Lung (tissue), 12 donors: ENCODE data around the gene ERICH6. TPM values are rescaled to one million over a fixed set of nuclear protein-coding genes. Genes with fewer than 3 reads are reported as not detected.

Source experiments
- ATAC-seq: fragments of 200-7000 bp; cut with Tn5 transposase; one replicate; pipeline ENCODE4 v1.9.1; 2020; ENCODE audit warnings: moderate number of reproducible peaks; ENCODE audit not compliant: insufficient read depth, low FRiP score
- DNase-seq, 3 donors: peaks; one replicate each; pipeline ENCODE4 v3.0.0-alpha.2; 2013 to 2017
- H3K27ac ChIP-seq, 2 donors: one replicate each; pipeline ENCODE4 v1.5.1; 2013; ENCODE audit warnings: mild to moderate bottlenecking in 2 of 2, moderate library complexity in 2 of 2, control low read depth in 1 of 2, inconsistent platforms in 1 of 2, low read depth in 1 of 2, low read length in 1 of 2
- H3K27me3 ChIP-seq, 3 donors: one replicate each; pipeline ENCODE4 v1.5.1; 2013; ENCODE audit warnings: low read length in 2 of 3; ENCODE audit not compliant: control insufficient read depth in 3 of 3, insufficient read depth in 3 of 3
- H3K36me3 ChIP-seq, 4 donors: one replicate each; pipeline ENCODE4 v1.5.1; 2013; ENCODE audit warnings: low read length in 4 of 4, mild to moderate bottlenecking in 1 of 4, moderate library complexity in 1 of 4; ENCODE audit not compliant: control insufficient read depth in 4 of 4, insufficient read depth in 4 of 4
- H3K4me1 ChIP-seq, 5 donors: one replicate each; pipeline ENCODE4 v1.5.1; 2013; ENCODE audit warnings: low read length in 5 of 5, mild to moderate bottlenecking in 2 of 5, moderate library complexity in 1 of 5; ENCODE audit not compliant: control insufficient read depth in 5 of 5, insufficient read depth in 5 of 5
- H3K4me3 ChIP-seq: one replicate; pipeline ENCODE4 v1.5.1; 2013; ENCODE audit warnings: mild to moderate bottlenecking, control low read depth, moderate library complexity
- H3K9ac ChIP-seq, 2 donors: one replicate each; pipeline ENCODE4 v1.5.1; 2013; ENCODE audit warnings: low read length in 2 of 2, control low read depth in 1 of 2; ENCODE audit not compliant: insufficient read depth in 1 of 2
- H3K9me3 ChIP-seq, 4 donors: one replicate each; pipeline ENCODE4 v1.5.1; 2013; ENCODE audit warnings: low read length in 3 of 4, mild to moderate bottlenecking in 1 of 4, moderate library complexity in 1 of 4; ENCODE audit not compliant: control insufficient read depth in 4 of 4, insufficient read depth in 3 of 4
- CTCF ChIP-seq: IDR thresholded peaks from 2 replicates; pipeline ENCODE4 v1.5.1; 2012; ENCODE audit warnings: mild to moderate bottlenecking; ENCODE audit errors: control extremely low read depth, extremely low read depth
- WGBS, 2 donors: extraction: QIAGEN DNeasy Blood & Tissue Kit; methylation state at CpG; one replicate each; pipeline ENCODE4 v1.1.7; 2013; 5-methylcytosine and 5-hydroxymethylcytosine counted together
- polyA plus RNA-seq, 2 donors: library from polyadenylated mRNA; stranded (reverse); fragments of 200-250 nt; gene quantifications; one replicate each; pipeline ENCODE4 v1.2.1, GENCODE V29; 2013
- total RNA-seq, 2 donors: library from RNA; depleted of rRNA in 1 of 2; stranded (reverse); fragments of >200 nt in 1 of 2; gene quantifications; one replicate each; pipeline ENCODE4 v1.2.1, GENCODE V29; 2014 to 2021
- donor health status: control.
- donor health status: control.
- donor health status: Bipolar disorder and iron deficiency.
- donor health status: healthy.
- donor health status: DM: yes; HTN: yes; CAD: no.

ERICH6 gene
- total and polyA plus RNA-seq, 4 donors = 0.49 TPM; not detected in 3

DNA sequence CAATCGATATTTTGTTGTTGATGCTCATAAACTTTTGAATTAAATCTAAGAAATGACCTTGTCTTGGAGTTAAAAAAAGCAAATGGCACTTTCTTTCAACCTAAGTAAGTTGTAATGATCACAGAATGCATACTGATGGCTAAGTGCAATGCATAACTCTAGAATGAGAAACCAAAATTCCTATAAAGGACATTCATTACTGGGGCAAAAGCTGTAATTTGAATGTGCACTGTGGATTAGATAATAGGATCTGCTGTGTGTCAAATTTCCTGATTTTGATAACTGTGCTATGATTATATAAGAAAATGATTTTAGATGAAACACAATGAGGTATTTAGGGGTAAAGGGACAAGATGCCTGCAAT is 44.9 kb upstream of the ERICH6 start:
- DNase-seq (no peak), ATAC-seq (no peak)
- no peak for TF ChIP-seq CTCF
- Histone ChIP-seq H3K36me3 (peaks cover 0 to 6% (median 0%) of the 10 kb centered on the region in 4 donors), H3K9ac (no peak overlapping the region), H3K4me1 (peaks cover 0 to 24% (median 4%) of the 10 kb centered on the region in 5 donors), H3K27me3 (no peaks in the 10 kb centered on the region), H3K27ac (no peak overlapping the region), H3K4me3 (no peak overlapping the region), H3K9me3 (no peaks in the 10 kb centered on the region)
- WGBS, 2 donors = 46 to 65% methylated on average over 1 of the region's 1 CpG

DNA sequence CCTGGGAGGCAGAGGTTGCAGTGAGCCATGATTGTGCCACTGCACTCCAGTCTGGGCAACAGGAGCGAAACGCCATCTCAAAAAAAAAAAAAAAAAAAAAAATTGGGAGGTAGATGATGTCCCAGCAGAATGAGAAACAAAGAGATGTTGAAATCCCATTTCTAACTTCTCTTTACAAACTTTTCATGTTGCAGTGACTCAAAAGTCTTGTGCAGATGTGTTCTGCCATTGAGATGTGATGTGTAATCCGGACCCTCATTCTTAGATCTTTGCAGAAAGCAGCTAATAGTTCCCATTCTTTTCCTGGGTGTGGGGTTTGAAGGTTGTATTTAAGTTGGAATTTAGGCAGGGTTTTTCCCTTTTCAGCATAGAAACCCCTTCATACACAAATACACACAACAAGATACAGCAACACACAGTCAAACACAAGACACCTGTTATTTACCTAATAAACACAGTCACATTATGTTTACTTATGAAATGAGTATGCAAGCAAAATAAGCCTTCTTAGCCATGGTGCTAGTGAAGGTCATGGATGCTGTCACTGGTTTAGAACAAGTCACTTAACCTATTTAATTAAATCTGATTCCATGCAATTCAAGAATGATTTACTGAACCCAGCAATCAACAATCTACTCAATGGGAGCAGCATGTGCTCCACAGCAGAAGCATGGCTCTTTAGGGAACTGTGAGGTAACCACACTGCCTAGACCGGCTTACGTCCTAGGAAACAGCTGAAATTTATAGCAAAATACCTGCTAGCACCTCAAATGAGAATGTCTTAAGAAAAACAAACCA is 44.4 kb upstream of the ERICH6 start:
- no peak overlapping the region for H3K4me3 ChIP-seq
- TF ChIP-seq CTCF = no peak
- no peaks in the 10 kb centered on the region for H3K9me3 ChIP-seq
- H3K36me3 ChIP-seq = peaks cover 0 to 4% (median 0%) of the 10 kb centered on the region in 4 donors
- H3K27me3 ChIP-seq = no peaks in the 10 kb centered on the region
- 44 to 69% methylated on average over 5 of the region's 5 CpGs for WGBS, 2 donors
- H3K9ac ChIP-seq = no peak overlapping the region
- H3K4me1 ChIP-seq = peaks cover 0 to 22% (median 4%) of the 10 kb centered on the region in 5 donors
- H3K27ac ChIP-seq = no peak overlapping the region
- no peak for ATAC-seq
- DNase-seq = no peak

DNA sequence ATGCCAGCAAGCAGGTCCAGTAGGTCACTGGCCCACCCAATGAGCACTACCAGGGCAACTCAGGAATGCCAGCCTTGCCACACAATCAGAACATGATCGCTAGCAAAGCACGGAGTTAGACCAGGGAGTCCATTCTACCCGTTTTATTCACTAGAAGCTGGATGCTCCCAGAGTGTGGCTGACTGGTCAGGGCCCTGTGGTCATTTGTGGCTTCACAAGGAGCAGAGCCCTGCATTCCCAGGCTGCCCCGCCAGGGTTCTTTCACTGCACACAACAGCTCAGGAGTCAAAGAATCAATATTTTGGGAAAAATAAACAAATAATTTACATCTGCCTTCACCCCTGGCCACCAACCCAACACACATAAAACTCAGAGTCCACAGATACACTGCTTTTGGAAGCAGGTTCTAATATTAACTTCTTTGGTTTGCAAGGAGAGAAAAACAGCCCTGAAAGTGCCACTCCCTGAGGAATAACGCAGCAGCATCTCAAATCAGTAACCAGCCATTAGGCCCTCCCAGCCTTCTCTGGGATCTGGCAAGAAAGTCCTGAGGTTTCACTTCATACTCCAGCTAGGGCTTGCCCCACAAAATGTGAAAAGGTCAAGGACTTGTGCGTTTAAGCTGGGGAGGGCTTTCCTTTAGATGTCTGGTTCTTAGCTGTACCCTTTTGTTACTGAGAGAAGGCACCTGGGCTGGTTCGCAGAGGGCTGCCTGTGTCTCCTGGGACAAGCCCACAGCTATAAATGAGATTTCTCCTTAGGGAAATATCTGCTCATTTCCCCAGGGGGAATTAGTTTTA is 43.3 kb upstream of the ERICH6 start:
- H3K27me3 ChIP-seq = no peaks in the 10 kb centered on the region
- H3K36me3 ChIP-seq = peaks cover 0 to 7% (median under 1%) of the 10 kb centered on the region in 4 donors
- TF ChIP-seq CTCF = no peak
- H3K4me1 ChIP-seq = peaks cover 0 to 18% (median 4%) of the 10 kb centered on the region in 5 donors
- H3K27ac ChIP-seq = no peak overlapping the region
- H3K4me3 ChIP-seq = no peak overlapping the region
- WGBS, 2 donors = 80 to 88% methylated on average over 7 of the region's 7 CpGs
- DNase-seq = no peak
- H3K9ac ChIP-seq = no peak overlapping the region
- no peaks in the 10 kb centered on the region for H3K9me3 ChIP-seq
- ATAC-seq = no peak
